GM19438 (cell line): ENCODE measurements around the gene MAP3K21.

Experiments used
- ATAC-seq: cut with Tn5 transposase; IDR thresholded peaks from one replicate; pipeline ENCODE4 v1.9.1; 2021; ENCODE audit warnings: low read depth; ENCODE audit not compliant: unreplicated experiment

The MAP3K21 gene

GRCh38 chr1:233383984-233384383 lies 56.5 kb downstream of the MAP3K21 start:
- ATAC-seq: no peak

DNA sequence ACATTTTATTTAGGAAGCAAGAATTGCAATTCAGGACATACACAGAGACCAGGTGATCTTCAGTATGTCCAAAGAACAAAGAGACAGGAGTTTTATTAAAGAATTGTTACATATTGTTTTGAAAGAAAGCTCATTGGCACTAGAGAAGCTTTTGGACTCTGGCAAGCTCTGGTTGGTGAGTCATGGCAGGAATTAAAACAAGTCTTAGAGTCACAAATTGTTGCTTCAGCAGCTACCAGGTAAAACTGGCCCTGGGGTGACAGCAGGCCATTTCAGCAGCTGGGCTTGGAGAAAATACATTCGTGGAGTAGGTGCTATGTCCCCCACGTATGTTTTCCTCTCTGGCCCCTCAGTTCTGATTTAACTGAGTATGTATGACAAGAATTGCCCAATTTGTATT lies 58.8 kb downstream of the MAP3K21 start:
- ATAC-seq: no peak

GRCh38 chr1:233387585-233387984 lies 60.1 kb downstream of the MAP3K21 start:
- ATAC-seq: no peak

DNA sequence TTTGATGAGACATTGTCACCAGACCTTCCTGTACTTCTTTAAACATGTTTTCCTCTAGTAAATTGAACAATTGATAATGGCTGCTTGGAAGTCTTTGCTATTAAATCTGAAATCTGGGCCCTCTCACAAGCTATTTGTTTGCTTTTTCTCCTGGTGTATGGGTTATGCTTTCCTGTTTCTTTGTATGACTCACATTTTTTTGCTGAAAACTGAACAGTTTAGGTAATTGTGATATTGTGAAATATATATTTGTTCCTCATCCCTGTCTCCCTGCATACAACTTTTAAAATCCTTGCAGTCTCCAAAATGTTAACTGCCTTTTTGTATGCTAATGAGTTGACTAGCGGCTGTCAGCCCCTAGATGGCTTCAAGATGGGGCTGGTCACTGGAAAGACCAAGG lies 61.6 kb downstream of the MAP3K21 start:
- no peak for ATAC-seq

DNA sequence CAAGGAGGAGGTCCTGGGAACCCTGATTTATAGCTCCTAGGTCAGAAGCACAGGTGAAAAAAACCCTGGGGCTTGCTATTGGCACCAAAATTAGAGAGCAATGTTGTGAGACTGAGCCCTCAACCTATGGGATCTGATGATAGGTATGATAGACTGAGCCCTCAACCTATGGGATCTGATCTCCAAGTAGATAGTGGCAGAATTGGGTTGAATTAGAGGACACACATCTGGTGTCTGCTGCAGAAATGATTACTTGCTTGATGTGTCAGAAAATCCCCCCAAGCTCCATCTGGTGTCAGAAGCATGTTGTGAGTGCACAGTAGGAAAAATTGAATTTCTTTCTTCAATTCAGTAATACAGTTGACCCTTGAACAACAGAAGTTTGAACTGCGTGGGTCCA lies 62.4 kb downstream of the MAP3K21 start:
- no peak for ATAC-seq

- ATAC-seq: no peak
These were observed 63.6 kb downstream of the MAP3K21 start for GRCh38 chr1:233390842-233391737.

GRCh38 chr1:233393084-233393840 lies 65.7 kb downstream of the MAP3K21 start:
- no peak for ATAC-seq

DNA sequence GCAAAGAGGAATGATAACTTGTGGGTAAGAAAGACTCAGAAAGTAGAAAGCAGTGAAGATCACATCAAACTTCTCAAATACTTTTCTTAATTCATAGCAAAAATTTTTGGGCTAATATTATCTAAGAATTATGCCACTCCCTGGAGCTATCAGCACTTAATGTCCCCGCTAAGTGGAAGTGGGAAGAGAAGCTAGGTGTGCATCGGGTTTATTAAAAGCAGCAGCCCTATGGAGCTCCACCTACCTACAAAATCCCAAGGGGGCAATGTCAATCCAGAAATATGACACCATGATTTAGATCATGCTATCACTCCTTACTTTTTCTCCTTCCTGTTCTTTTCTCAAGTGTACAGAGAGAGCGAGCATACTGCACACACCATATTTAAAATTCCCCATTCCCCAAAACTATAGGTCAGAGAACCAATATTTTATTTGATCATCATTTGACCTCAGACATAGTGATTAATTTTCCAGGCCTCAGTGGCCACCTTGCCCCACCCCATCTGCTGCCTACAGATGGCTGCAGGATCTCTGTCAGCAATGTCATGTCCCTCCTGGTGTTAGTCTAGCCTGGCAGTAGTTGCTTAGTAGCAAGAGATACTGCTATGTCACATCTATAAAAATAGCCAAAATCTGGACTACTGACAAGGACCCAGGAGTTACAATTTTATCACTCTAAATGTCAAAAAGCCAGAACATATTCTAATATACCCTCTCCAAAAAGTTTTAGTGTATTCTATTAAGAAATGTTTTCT lies 66.6 kb downstream of the MAP3K21 start:
- no peak for ATAC-seq

GRCh38 chr1:233394860-233395717 lies 67.6 kb downstream of the MAP3K21 start:
- ATAC-seq: no peak

- no peak for ATAC-seq
These were observed 68.5 kb downstream of the MAP3K21 start for GRCh38 chr1:233395863-233396646.

DNA sequence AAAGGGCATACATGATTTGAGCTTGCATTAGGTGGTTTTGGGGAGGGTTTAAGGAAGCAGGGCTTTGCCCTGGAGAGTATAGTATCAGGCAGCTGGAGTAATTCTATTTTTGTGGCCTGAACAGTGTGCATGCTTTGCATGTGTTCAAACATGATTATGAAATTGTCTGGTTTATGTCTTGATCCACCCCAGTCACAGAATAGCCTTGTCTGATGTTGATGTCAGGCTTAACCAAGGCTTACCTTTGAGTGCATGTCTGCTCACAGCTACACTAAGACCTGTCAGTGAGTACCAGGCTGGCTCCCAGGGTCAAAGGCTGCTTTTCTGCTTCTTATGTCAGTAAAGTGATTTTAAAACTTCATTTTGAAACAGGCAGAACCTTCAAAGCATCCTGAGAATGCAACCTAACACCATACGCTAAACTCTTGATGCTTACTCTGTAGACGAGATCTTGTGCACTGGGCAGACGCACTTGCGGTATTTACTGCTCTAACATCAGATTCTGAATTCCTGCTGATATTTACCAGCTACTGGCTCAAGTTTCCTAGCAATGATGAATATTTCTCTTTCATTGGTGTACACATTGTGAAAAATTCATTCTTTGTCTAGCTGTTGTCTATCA lies 78.9 kb downstream of the MAP3K21 start:
- ATAC-seq: no peak

- ATAC-seq: no peak
These were observed 79.6 kb downstream of the MAP3K21 start for GRCh38 chr1:233406994-233407631.

DNA sequence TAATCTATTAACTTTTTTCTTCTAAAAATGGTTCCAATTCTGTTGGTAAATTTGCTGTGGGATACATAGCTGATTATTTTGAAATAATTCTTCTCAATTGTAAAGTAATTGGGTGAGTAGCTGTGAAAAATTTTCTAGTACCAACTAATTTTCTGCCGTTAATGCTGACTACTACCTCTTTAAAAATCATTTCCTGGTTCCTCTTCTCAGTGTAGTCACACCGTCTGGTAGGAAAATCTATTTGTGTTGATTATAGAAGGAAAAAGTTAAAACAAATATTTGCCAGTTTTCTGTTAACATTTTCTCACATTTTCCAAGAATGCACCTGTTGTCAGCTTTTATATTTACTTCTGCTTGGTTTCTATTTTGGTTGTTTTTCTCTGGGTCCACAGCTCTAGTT lies 82.0 kb downstream of the MAP3K21 start:
- no peak for ATAC-seq

DNA sequence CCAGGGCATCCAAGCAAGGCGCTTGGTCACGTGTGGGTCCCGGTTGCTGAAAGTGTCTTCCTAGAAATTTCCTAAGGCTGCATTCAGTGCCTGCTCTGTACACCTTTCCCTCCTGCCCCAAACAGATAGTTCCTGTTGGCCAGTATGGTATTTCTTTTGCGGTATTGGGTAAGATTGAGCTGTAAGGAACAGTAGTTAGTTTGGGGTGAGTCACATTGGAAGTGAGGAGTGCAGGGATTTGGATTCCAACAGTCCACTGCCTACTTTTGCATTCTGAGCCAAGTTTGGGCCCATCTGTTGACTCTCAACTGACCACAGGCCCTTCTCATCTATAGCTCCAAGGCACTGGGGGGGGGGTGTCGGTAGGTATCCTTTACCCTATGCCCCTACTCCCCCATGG lies 83.4 kb downstream of the MAP3K21 start:
- ATAC-seq: no peak

- no peak for ATAC-seq
These were observed 85.3 kb downstream of the MAP3K21 start for GRCh38 chr1:233412812-233413211.

GRCh38 chr1:233421293-233421692 lies 93.8 kb downstream of the MAP3K21 start:
- no peak for ATAC-seq

DNA sequence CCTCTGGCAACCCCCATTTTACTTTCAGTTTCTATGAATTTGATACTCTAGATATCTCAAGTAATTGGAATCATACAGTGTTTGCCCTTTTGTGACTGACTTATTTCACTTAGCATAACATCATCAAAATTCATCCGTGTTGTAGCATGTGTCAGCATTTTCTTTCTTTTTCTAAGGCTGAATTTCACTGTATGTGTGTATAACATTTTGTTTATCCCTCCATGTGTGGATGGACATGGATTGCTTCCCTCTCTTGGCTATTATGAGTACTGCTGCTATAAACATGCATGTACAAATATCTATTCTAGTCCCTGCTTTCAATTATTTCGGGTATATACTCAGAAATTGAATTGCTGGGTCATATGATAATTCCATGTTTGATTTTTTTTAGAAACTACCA lies 97.3 kb downstream of the MAP3K21 start:
- no peak for ATAC-seq

DNA sequence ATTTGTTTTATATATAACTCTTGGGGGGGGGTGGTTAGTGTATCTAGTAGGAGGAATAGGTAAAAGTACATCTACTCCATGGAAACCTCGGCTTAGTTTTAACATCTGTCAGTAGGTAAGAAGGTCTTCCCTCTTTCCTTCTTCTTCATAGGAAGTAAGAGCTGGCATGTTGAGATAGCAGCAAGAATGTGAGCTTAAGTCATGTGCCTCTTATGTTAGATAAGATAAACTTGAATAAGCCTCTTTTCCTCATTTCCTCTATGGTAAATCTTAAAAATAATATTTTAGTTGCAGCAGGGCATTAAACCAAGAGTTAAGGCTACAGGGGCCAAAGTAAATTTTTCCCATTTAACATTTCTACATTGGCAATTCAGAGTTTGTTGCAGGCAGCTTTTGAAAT lies 100.4 kb downstream of the MAP3K21 start:
- no peak for ATAC-seq
